Measurements from ENCODE around the gene PTPRN2. TPM values are rescaled to one million over a fixed set of nuclear protein-coding genes. Genes with fewer than 3 reads are reported as not detected.

PTPRN2 gene
- total RNA-seq, 1 experiment from 2014 or later, result 1.2 TPM

DNA sequence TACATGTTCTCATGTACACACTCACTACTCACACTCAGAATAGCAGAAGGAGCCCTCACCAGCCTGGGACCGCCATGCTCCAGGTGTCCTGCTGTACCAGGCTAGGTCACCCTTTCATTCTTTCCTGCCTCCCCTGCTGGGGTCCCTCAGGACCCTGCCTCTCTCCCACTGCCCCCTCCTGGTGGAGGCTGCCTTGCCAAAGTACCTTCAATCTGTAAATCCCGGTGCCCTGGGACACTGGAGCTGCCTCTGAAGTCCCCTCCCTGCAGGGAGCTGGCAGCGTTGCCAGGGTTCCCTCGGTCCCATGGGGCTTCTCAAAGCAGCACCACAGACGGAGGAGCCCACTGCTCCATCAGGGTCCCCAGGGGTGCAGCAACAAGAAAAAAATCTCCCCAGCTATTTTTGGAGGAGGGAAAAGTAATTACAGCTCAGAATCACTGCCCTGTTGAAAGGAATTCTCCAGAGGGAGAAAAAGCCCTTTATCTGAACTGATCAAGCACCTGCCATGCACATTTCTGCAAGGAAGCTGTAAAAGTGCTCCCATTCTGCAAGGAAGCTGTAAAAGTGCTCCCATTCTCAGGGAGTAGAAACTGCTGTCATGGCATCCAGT, 259.9 kb downstream of the PTPRN2 start:
- Histone ChIP-seq H3K27me3 (replicated peaks) (no peaks in the 10 kb centered on the region), H3K9me3 (replicated peaks) (peaks cover 10% of the 10 kb centered on the region; the same call in 1 of the 2 replicates), H3K4me3 (no peak overlapping the region), H3K27ac (no peak overlapping the region), H3K4me1 (replicated peaks) (no peaks in the 10 kb centered on the region), H3K36me3 (no peaks in the 10 kb centered on the region)
- no peak for DNase-seq (ENCODE audit: low read depth in 1 of 2, low spot score in 2 of 2)

GRCh38 chr7:158327012-158327411, 260.6 kb downstream of the PTPRN2 start:
- no peak overlapping the region for H3K4me3 ChIP-seq
- no peaks in the 10 kb centered on the region for H3K27me3 ChIP-seq (replicated peaks)
- H3K36me3 ChIP-seq, result no peaks in the 10 kb centered on the region
- H3K9me3 ChIP-seq (replicated peaks), result peaks cover 10% of the 10 kb centered on the region; the same call in 1 of the 2 replicates
- H3K4me1 ChIP-seq (replicated peaks), result no peaks in the 10 kb centered on the region
- H3K27ac ChIP-seq, result no peak overlapping the region
- DNase-seq (ENCODE audit: low read depth in 1 of 2, low spot score in 2 of 2), result no peak

DNA sequence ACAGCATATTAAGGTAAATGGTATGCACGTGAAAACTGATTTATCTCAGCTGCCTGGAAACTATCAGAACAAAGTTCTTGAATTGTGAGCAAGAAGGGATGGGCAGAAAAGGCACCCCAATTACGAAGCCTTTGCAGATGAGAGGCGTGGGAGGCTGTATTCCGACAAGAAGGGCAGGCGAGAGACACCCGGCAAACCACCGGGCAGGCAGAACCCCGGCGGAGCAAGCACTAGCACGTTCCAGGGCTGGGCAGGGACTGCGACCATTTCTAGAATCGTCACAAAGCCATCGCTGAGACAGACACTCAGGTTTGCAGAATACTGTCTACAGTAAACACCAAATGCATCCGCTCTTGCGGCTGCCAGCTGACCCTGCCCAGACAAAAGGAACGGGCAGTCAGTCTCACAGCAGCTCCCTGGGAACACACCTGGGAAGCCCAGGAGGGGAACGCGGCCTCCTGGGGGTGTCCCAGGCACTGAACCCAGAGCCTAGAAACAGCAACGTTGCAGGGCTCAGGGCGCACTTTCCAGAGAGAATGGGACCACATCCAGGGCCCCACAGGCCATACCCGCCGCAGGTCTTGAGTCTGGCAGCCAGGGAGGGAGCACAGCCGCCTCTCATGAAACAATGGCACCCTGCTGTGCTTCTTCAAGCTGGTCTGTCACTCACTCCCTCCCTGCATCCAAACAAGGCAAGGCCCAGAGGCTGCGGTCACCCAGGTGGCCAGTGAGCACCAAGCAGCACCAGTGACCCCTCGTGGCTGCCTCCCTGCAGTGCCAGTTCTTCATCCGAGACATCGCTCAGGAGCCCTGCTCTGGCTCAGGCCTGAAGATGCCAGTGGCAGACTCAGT, 261.9 kb downstream of the PTPRN2 start:
- DNase-seq (ENCODE audit: low read depth in 1 of 2, low spot score in 2 of 2), result no peak
- Histone ChIP-seq H3K4me1 (replicated peaks) (no peaks in the 10 kb centered on the region), H3K9me3 (replicated peaks) (peaks cover 10% of the 10 kb centered on the region), H3K27me3 (replicated peaks) (no peaks in the 10 kb centered on the region), H3K27ac (no peak overlapping the region), H3K36me3 (no peaks in the 10 kb centered on the region), H3K4me3 (no peak overlapping the region)

GRCh38 chr7:158324397-158325360, 262.9 kb downstream of the PTPRN2 start:
- H3K36me3 ChIP-seq, result no peaks in the 10 kb centered on the region
- no peak overlapping the region for H3K4me3 ChIP-seq
- H3K27ac ChIP-seq, result no peak overlapping the region
- DNase-seq (ENCODE audit: low read depth in 1 of 2, low spot score in 2 of 2), result no peak
- no peaks in the 10 kb centered on the region for H3K27me3 ChIP-seq (replicated peaks)
- no peaks in the 10 kb centered on the region for H3K4me1 ChIP-seq (replicated peaks)
- peaks cover 10% of the 10 kb centered on the region for H3K9me3 ChIP-seq (replicated peaks)

- H3K4me1 ChIP-seq (replicated peaks), result no peaks in the 10 kb centered on the region
- no peak overlapping the region for H3K27ac ChIP-seq
- no peaks in the 10 kb centered on the region for H3K27me3 ChIP-seq (replicated peaks)
- peaks cover 6% of the 10 kb centered on the region for H3K9me3 ChIP-seq (replicated peaks)
- H3K4me3 ChIP-seq, result no peak overlapping the region
- DNase-seq (ENCODE audit: low read depth in 1 of 2, low spot score in 2 of 2), result no peak
- H3K36me3 ChIP-seq, result no peaks in the 10 kb centered on the region
Observed at GRCh38 chr7:158323741-158324396, 263.8 kb downstream of the PTPRN2 start.

GRCh38 chr7:158322616-158323530, 264.8 kb downstream of the PTPRN2 start:
- H3K36me3 ChIP-seq, result no peaks in the 10 kb centered on the region
- H3K27ac ChIP-seq, result no peak overlapping the region
- H3K4me1 ChIP-seq (replicated peaks), result no peaks in the 10 kb centered on the region
- no peak for DNase-seq (ENCODE audit: low read depth in 1 of 2, low spot score in 2 of 2)
- no peaks in the 10 kb centered on the region for H3K27me3 ChIP-seq (replicated peaks)
- H3K9me3 ChIP-seq (replicated peaks), result peaks cover 10% of the 10 kb centered on the region
- no peak overlapping the region for H3K4me3 ChIP-seq

GRCh38 chr7:158321936-158322615, 265.5 kb downstream of the PTPRN2 start:
- H3K36me3 ChIP-seq, result no peaks in the 10 kb centered on the region

DNA sequence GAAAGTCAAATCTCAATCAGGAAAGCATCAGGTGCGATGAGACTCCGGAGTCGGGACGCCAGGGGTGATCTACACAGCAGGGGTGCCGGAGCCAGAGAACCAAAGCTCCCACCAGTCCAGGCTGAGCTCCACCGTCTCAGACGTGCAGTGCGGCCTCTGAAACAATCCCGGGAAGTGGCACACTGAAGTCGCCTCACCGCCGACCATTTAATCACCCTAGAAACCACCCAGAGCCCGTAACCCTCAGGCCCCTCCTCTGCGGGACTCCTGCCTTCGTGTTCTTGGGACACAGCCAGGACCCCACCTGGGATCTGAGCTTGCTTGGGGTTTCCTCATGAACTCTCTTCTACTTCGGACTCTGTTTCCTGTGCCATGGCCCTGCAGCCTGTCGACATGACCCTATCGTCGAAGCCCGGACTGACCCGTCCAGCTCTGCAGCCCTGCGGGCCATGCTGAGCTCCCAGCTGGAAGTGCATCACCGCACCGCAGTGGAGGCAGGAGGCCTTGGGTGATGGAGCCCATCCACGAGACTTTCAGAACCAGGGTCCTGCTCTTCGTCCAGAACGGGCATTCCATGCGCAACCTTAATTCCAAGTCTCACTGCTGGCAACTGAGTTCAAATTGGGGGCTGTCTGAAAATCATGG, 266.4 kb downstream of the PTPRN2 start:
- H3K27me3 ChIP-seq (replicated peaks), result no peaks in the 10 kb centered on the region

More at GRCh38 chr7:158321936-158322615, 265.5 kb downstream of the PTPRN2 start:
- Histone ChIP-seq H3K27me3 (replicated peaks) (no peaks in the 10 kb centered on the region), H3K27ac (no peak overlapping the region), H3K4me1 (replicated peaks) (no peaks in the 10 kb centered on the region), H3K4me3 (no peak overlapping the region), H3K9me3 (replicated peaks) (peaks cover 11% of the 10 kb centered on the region)
- no peak for DNase-seq (ENCODE audit: low read depth in 1 of 2, low spot score in 2 of 2)

DNA sequence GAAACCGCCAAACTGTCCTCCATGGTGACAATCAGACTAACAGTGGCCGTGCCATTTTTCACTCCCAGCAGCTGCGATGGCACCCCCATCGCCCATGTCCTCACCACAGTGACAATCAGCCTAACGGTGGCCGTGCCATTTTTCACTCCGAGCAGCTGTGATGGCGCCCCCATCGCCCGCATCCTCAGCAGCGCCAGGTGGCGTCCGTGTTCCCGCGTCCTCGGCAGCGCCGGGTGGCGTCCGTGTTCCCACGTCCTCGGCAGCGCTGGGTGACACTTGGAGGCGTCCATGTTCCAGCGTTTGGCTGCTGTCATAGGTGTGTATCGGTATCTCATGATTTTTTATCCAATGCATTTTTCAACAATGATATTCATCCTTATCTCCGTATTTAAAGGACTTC, 267.3 kb downstream of the PTPRN2 start:
- no peaks in the 10 kb centered on the region for H3K36me3 ChIP-seq
- H3K27ac ChIP-seq, result no peak overlapping the region
- peaks cover 18% of the 10 kb centered on the region for H3K9me3 ChIP-seq (replicated peaks)
- H3K4me3 ChIP-seq, result no peak overlapping the region
- DNase-seq (ENCODE audit: low read depth in 1 of 2, low spot score in 2 of 2), result no peak
- no peaks in the 10 kb centered on the region for H3K4me1 ChIP-seq (replicated peaks)
- no peaks in the 10 kb centered on the region for H3K27me3 ChIP-seq (replicated peaks)

More for the DNA sequence above, 266.4 kb downstream of the PTPRN2 start:
- Histone ChIP-seq H3K36me3 (no peaks in the 10 kb centered on the region), H3K27ac (no peak overlapping the region), H3K4me3 (no peak overlapping the region), H3K9me3 (replicated peaks) (peaks cover 15% of the 10 kb centered on the region), H3K4me1 (replicated peaks) (no peaks in the 10 kb centered on the region)
- DNase-seq (ENCODE audit: low read depth in 1 of 2, low spot score in 2 of 2), result no peak

GRCh38 chr7:158318511-158318913, 269.1 kb downstream of the PTPRN2 start:
- H3K27me3 ChIP-seq (replicated peaks), result no peaks in the 10 kb centered on the region
- H3K27ac ChIP-seq, result no peak overlapping the region
- no peak for DNase-seq (ENCODE audit: low read depth in 1 of 2, low spot score in 2 of 2)
- H3K9me3 ChIP-seq (replicated peaks), result peaks cover 22% of the 10 kb centered on the region
- H3K36me3 ChIP-seq, result no peaks in the 10 kb centered on the region
- no peaks in the 10 kb centered on the region for H3K4me1 ChIP-seq (replicated peaks)
- no peak overlapping the region for H3K4me3 ChIP-seq

GRCh38 chr7:158317238-158318205, 270.1 kb downstream of the PTPRN2 start:
- Histone ChIP-seq H3K36me3 (no peaks in the 10 kb centered on the region), H3K9me3 (replicated peaks) (peaks cover 24% of the 10 kb centered on the region), H3K4me1 (replicated peaks) (no peaks in the 10 kb centered on the region), H3K27ac (no peak overlapping the region), H3K4me3 (no peak overlapping the region), H3K27me3 (replicated peaks) (no peaks in the 10 kb centered on the region)
- peak in 1 of 2 experiments; percentile 17 for DNase-seq (ENCODE audit: low read depth in 1 of 2, low spot score in 2 of 2)
